Lung (tissue), 12 donors: ENCODE data around the gene ULK4. TPM values are rescaled to one million over a fixed set of nuclear protein-coding genes. Genes with fewer than 3 reads are reported as not detected.

Source experiments
- ATAC-seq: fragments of 200-7000 bp; cut with Tn5 transposase; one replicate; pipeline ENCODE4 v1.9.1; 2020; ENCODE audit warnings: moderate number of reproducible peaks; ENCODE audit not compliant: insufficient read depth, low FRiP score
- DNase-seq, 3 donors: peaks; one replicate each; pipeline ENCODE4 v3.0.0-alpha.2; 2013 to 2017
- H3K27ac ChIP-seq, 2 donors: one replicate each; pipeline ENCODE4 v1.5.1; 2013; ENCODE audit warnings: mild to moderate bottlenecking in 2 of 2, moderate library complexity in 2 of 2, control low read depth in 1 of 2, inconsistent platforms in 1 of 2, low read depth in 1 of 2, low read length in 1 of 2
- H3K27me3 ChIP-seq, 3 donors: one replicate each; pipeline ENCODE4 v1.5.1; 2013; ENCODE audit warnings: low read length in 2 of 3; ENCODE audit not compliant: control insufficient read depth in 3 of 3, insufficient read depth in 3 of 3
- H3K36me3 ChIP-seq, 4 donors: one replicate each; pipeline ENCODE4 v1.5.1; 2013; ENCODE audit warnings: low read length in 4 of 4, mild to moderate bottlenecking in 1 of 4, moderate library complexity in 1 of 4; ENCODE audit not compliant: control insufficient read depth in 4 of 4, insufficient read depth in 4 of 4
- H3K4me1 ChIP-seq, 5 donors: one replicate each; pipeline ENCODE4 v1.5.1; 2013; ENCODE audit warnings: low read length in 5 of 5, mild to moderate bottlenecking in 2 of 5, moderate library complexity in 1 of 5; ENCODE audit not compliant: control insufficient read depth in 5 of 5, insufficient read depth in 5 of 5
- H3K4me3 ChIP-seq: one replicate; pipeline ENCODE4 v1.5.1; 2013; ENCODE audit warnings: mild to moderate bottlenecking, control low read depth, moderate library complexity
- H3K9ac ChIP-seq, 2 donors: one replicate each; pipeline ENCODE4 v1.5.1; 2013; ENCODE audit warnings: low read length in 2 of 2, control low read depth in 1 of 2; ENCODE audit not compliant: insufficient read depth in 1 of 2
- H3K9me3 ChIP-seq, 4 donors: one replicate each; pipeline ENCODE4 v1.5.1; 2013; ENCODE audit warnings: low read length in 3 of 4, mild to moderate bottlenecking in 1 of 4, moderate library complexity in 1 of 4; ENCODE audit not compliant: control insufficient read depth in 4 of 4, insufficient read depth in 3 of 4
- WGBS, 2 donors: extraction: QIAGEN DNeasy Blood & Tissue Kit; methylation state at CpG; one replicate each; pipeline ENCODE4 v1.1.7; 2013; 5-methylcytosine and 5-hydroxymethylcytosine counted together
- polyA plus RNA-seq, 2 donors: library from polyadenylated mRNA; stranded (reverse); fragments of 200-250 nt; gene quantifications; one replicate each; pipeline ENCODE4 v1.2.1, GENCODE V29; 2013
- total RNA-seq, 2 donors: library from RNA; depleted of rRNA in 1 of 2; stranded (reverse); fragments of >200 nt in 1 of 2; gene quantifications; one replicate each; pipeline ENCODE4 v1.2.1, GENCODE V29; 2014 to 2021
- TF ChIP-seq, protein P1 (sequence below): IDR thresholded peaks from 2 replicates; pipeline ENCODE4 v1.5.1; 2012; ENCODE audit warnings: mild to moderate bottlenecking; ENCODE audit errors: control extremely low read depth, extremely low read depth
- donor health status: control.
- donor health status: control.
- donor health status: Bipolar disorder and iron deficiency.
- donor health status: healthy.
- donor health status: DM: yes; HTN: yes; CAD: no.

ULK4 gene
- total and polyA plus RNA-seq, 4 donors: 2.8 to 56.0 (median 12.6) TPM

DNA sequence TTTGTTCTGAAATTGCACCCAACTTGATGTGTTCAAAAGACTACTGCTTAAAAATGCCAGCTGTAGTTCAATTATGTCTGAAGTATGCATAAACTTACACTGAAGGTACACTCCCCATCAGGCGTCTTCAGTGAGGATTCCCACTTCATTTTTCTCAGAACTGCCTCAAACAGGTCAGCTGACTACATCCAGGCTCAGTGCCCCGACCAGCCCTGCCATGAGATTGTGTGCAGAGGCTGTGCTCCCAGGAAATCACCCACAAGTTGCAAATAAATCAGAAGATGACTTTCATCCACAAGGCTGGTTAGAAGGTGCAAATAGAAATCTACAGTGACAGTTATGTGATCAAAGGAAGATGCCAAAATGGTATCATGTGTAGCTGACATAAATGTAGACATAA lies 711.1 kb downstream of the ULK4 start:
- Histone ChIP-seq H3K4me3 (no peak overlapping the region), H3K9ac (no peak overlapping the region), H3K4me1 (no peaks in the 10 kb centered on the region), H3K36me3 (no peaks in the 10 kb centered on the region), H3K27me3 (no peaks in the 10 kb centered on the region), H3K27ac (no peak overlapping the region), H3K9me3 (no peaks in the 10 kb centered on the region)
- ATAC-seq: no peak
- TF ChIP-seq, protein P1, sequence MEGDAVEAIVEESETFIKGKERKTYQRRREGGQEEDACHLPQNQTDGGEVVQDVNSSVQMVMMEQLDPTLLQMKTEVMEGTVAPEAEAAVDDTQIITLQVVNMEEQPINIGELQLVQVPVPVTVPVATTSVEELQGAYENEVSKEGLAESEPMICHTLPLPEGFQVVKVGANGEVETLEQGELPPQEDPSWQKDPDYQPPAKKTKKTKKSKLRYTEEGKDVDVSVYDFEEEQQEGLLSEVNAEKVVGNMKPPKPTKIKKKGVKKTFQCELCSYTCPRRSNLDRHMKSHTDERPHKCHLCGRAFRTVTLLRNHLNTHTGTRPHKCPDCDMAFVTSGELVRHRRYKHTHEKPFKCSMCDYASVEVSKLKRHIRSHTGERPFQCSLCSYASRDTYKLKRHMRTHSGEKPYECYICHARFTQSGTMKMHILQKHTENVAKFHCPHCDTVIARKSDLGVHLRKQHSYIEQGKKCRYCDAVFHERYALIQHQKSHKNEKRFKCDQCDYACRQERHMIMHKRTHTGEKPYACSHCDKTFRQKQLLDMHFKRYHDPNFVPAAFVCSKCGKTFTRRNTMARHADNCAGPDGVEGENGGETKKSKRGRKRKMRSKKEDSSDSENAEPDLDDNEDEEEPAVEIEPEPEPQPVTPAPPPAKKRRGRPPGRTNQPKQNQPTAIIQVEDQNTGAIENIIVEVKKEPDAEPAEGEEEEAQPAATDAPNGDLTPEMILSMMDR: no peak
- no peak for DNase-seq
- 72 to 85% methylated on average over 2 of the region's 2 CpGs for WGBS, 2 donors

DNA sequence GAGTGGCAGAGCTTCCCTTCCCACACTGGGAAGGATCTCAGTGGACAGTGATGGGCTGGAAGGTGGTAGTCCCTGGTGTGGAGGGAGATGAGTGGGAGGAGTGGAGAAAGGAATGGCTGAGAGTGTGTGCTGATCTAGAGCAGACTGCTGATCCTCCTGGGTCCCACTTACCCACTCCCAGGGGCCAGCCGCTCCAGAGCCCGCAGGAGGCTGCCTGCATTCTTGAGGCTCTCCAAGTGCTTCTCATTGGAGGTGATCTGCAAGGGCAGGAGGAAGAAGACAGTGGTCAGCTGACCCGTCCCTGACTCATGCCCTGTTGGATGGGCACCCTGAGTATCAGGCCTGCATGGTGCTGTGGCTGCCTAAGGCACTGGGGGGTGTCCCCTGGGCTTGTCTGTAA lies 712.6 kb downstream of the ULK4 start:
- no peaks in the 10 kb centered on the region for H3K27me3 ChIP-seq
- H3K9ac ChIP-seq: no peak overlapping the region
- no peaks in the 10 kb centered on the region for H3K36me3 ChIP-seq
- DNase-seq (no peak), ATAC-seq (no peak)
- H3K27ac ChIP-seq: no peak overlapping the region
- no peaks in the 10 kb centered on the region for H3K4me1 ChIP-seq
- H3K9me3 ChIP-seq: no peaks in the 10 kb centered on the region
- H3K4me3 ChIP-seq: no peak overlapping the region
- TF ChIP-seq, protein P1: no peak
- whole genome bisulfite sequencing, 2 donors: 92 to 94% methylated on average over 3 of the region's 3 CpGs

DNA sequence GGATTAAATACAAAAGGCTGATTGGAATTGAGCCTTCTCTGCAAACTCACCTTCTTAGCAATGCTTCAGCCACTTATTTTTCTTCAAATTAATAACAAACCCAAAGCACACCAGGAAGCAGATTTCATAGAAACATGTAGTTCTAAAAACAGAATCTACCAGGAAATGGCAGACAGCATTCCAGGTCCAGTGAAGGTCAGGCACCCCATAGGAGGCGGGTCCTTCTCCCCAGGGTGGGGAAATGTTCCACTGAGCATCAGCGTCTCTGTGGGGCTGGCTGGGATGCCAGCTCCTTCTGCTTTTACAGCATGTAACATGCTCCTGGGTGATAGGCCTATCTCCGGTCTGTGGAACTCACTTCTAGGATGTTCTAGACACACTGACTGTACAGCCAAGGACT lies 713.4 kb downstream of the ULK4 start:
- 78 to 83% methylated on average over 3 of the region's 3 CpGs for WGBS, 2 donors
- Histone ChIP-seq H3K27ac (no peak overlapping the region), H3K36me3 (no peaks in the 10 kb centered on the region), H3K4me1 (no peaks in the 10 kb centered on the region), H3K9me3 (no peaks in the 10 kb centered on the region), H3K9ac (no peak overlapping the region), H3K27me3 (no peaks in the 10 kb centered on the region), H3K4me3 (no peak overlapping the region)
- ATAC-seq (no peak), DNase-seq (no peak)
- TF ChIP-seq, protein P1: no peak
